Activated CD4-positive, alpha-beta T cell treated with anti-CD3 and anti-CD28 coated beads for 4 hours (primary cell): Measurements from ENCODE around the gene HACD2.

Source experiments
- DNase-seq, 2 donors: peaks; one replicate each; pipeline ENCODE4 v3.0.0-alpha.2; 2020

Gene HACD2

GRCh38 chr3:123564056-123564455 is 20.8 kb downstream of the HACD2 start:
- DNase-seq = no peak

- no peak for DNase-seq
Observed at GRCh38 chr3:123562547-123562946, 22.3 kb downstream of the HACD2 start.

GRCh38 chr3:123561188-123561587 is 23.7 kb downstream of the HACD2 start:
- no peak for DNase-seq

GRCh38 chr3:123559040-123559861 is 25.6 kb downstream of the HACD2 start:
- DNase-seq = peak in 1 of 2 donors; percentile 27

DNA sequence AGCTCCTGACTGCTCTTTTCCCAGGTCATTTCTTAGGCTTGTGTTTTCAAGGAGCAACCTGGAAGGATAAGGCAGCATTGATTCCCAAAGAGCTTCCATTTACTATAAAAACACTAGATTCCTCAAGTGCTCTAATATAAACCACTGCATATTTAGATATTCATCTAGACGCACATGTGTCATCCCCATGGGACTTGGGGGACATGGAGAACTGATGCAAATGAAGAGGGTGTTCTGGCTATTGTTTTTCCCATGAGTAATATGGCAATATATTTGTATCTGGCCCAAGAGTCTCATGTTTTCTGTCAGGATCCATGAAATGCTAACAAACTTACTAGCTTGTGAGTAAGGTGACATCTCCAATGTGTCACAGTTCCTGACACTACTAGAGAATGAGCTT is 31.3 kb downstream of the HACD2 start:
- DNase-seq = no peak

DNA sequence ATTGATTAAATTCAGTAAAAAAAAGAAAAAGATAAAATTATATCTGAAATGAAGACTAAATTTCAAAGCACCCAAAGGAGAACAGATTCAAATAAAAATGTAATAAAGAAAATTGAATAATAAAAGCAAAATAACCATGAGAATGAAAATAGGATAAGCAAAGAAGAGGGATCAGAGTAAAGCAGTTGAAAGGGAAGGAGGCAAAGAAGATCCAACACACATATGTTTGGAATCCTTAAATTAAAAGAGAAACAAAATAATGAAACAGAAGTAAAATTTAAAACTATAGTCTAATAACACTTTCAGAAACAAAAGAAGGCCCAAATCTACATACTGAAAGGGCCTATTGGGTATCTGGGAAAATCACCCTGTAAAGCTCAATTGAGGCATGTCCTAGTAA is 32.1 kb downstream of the HACD2 start:
- no peak for DNase-seq

GRCh38 chr3:123552095-123552714 is 32.6 kb downstream of the HACD2 start:
- no peak for DNase-seq

DNA sequence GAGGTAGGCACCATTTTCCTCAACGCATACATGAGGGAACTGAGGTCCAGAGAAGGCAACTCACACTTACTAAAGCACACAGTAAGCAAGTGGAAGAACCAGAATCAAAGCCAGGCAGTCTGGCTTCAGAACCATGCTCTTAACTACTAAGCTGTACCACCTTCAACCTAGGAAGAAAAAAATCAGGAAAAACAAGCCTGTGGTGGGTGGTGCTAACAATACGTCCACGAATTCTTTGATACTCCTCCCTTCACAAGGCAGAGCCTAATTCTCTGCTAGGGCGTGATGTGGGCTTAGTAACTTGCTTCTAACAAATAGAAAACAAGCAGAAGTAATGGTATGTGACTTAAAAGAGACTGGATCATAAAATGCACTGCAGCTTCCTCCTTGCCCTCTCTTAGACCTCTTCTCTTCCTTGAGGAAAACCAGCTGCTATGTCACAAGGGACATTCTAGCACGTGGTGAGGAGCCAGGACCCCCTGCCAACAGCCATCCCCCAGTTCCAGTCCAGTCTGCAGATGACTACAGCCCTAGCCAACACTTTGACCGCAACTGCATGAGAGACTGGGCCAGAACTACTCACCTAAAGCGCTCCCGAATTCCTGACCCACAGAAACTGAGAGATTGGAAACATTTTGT is 36.9 kb downstream of the HACD2 start:
- DNase-seq = no peak

GRCh38 chr3:123546133-123546755 is 38.6 kb downstream of the HACD2 start:
- DNase-seq = no peak

GRCh38 chr3:123543950-123544349 is 40.9 kb downstream of the HACD2 start:
- DNase-seq = no peak

- no peak for DNase-seq
Observed at GRCh38 chr3:123540285-123540684, 44.6 kb downstream of the HACD2 start.

DNA sequence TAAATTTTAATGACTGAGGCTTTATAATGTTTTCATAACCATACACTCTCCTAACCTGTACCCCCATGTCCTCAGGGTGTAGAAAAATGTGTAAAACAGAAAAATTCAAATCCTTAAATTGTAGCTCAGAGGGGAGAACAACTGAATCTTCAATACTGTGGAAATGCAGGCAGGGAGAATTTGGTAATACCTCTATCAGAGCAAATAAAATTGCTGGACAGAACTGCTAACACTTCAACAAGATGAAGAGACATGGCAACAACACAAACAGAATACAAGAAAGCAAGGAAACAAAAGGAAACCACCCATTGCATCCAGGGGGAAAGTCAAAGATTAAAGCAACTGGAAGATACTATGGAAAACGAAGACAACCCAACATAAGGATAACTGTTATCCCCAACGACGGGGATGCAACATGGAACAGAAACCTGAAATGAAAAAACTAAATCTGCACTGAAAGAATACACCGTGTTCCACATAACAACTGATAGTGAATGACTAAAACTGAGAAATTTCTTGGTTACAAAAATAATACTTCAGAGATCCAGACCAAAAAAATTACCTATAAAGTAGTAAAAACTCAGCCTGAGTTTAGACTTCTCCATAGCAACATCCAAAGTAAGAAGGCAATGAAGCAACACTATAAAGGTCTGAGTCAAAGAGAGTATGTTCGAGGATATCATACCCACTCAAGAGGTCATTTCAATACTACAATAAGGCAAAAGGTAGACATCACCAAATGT is 48.5 kb downstream of the HACD2 start:
- DNase-seq = no peak

GRCh38 chr3:123535580-123535979 is 49.3 kb downstream of the HACD2 start:
- no peak for DNase-seq

- DNase-seq = no peak
Observed at GRCh38 chr3:123534264-123534663, 50.6 kb downstream of the HACD2 start.

- DNase-seq = no peak
Observed at GRCh38 chr3:123533554-123534159, 51.2 kb downstream of the HACD2 start.

- no peak for DNase-seq
Observed at GRCh38 chr3:123528130-123528529, 56.7 kb downstream of the HACD2 start.

DNA sequence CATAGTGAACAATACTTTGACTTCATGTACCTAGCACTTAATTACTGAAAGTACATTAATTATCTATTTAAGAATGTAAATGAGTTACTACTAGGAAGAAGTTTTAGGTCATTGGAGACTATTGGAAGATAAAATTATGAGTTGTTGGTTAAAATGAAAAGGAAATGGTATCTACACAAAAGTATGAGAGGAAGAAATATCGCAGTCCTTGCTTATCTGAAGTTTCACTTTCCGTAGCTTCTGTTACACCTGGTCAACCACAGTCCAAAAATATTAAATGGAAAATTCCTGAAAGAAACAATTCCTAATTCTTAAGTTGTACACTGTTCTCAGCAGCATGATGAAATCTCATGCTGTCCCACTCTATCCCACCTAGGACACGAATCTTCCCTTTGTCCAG is 57.8 kb downstream of the HACD2 start:
- DNase-seq = no peak

GRCh38 chr3:123526474-123526873 is 58.4 kb downstream of the HACD2 start:
- DNase-seq = no peak

GRCh38 chr3:123525433-123525832 is 59.4 kb downstream of the HACD2 start:
- no peak for DNase-seq

DNA sequence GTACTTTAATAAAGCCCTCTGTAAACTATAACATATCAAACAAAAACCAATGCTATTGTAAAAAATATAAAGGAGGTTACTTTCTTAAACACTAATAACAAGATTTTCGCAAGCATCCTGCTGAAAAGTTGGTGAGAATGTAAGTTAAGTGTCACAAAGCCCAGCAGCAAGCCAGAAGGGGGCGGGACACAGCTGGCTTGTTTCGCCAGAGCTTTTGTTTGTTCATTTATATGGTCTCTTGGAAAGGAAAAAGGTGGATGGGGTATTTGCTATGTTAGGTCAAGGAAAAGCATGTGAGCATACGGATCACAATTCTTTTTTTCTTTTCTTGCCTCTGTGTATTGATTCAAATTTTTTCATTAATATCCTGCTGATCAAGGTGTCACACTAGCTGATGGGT is 59.9 kb downstream of the HACD2 start:
- DNase-seq = no peak

- no peak for DNase-seq
Observed at GRCh38 chr3:123523023-123523412, 61.8 kb downstream of the HACD2 start.

GRCh38 chr3:123522320-123523022 is 62.4 kb downstream of the HACD2 start:
- no peak for DNase-seq
